Suppressor macrophage (primary cell): ENCODE measurements around the gene LMBR1.
"Not testable (repeated sequence)": the region's sequence is repeated elsewhere in the genome, so short reads cannot be mapped to it uniquely, and the experiment has no call there.

ENCODE experiments used
- DNase-seq, 4 experiments: peaks; one replicate each; pipeline ENCODE4 v3.0.0-alpha.2; 2020 to 2022
- total RNA-seq, 17 experiments: gene quantifications; one replicate each; lab custom pipeline; 2026; ENCODE audit warnings: mixed read lengths in 6 of 17, inconsistent platforms in 3 of 17; lab: John Stamatoyannopoulos, UW

LMBR1 gene
- 13.9 to 49.1 (median 39.5) reads per million in 17 experiments for total RNA-seq

GRCh38 chr7:156892821-156893706 is at the start of gene LMBR1:
Gene LMBR1 (minus strand): TSS chr7:156893183. CDS start chr7:156892993, 190 bp downstream.
- peak; percentile 97 to 99 (median 98) for DNase-seq

GRCh38 chr7:156942708-156943090 is 49.7 kb upstream of the LMBR1 start:
- DNase-seq, result no peak

- no peak for DNase-seq
These were observed 48.6 kb upstream of the LMBR1 start for GRCh38 chr7:156941393-156942182.

GRCh38 chr7:156940421-156941122 is 47.6 kb upstream of the LMBR1 start:
- DNase-seq, result no peak

- DNase-seq, result not testable (repeated sequence)
These were observed 43.8 kb upstream of the LMBR1 start for GRCh38 chr7:156936766-156937165.

GRCh38 chr7:156935250-156935649 is 42.3 kb upstream of the LMBR1 start:
- no peak for DNase-seq

GRCh38 chr7:156932006-156932405 is 39.0 kb upstream of the LMBR1 start:
- DNase-seq, result no peak

- DNase-seq, result no peak
These were observed 37.0 kb upstream of the LMBR1 start for GRCh38 chr7:156929789-156930539.

- no peak for DNase-seq
These were observed 35.4 kb upstream of the LMBR1 start for GRCh38 chr7:156928406-156928747.

GRCh38 chr7:156927571-156928405 is 34.8 kb upstream of the LMBR1 start:
- DNase-seq, result no peak

- DNase-seq, result not testable (repeated sequence)
These were observed 32.8 kb upstream of the LMBR1 start for GRCh38 chr7:156925821-156926220.

- DNase-seq, result not testable (repeated sequence)
These were observed 29.3 kb upstream of the LMBR1 start for GRCh38 chr7:156922304-156922703.

- DNase-seq, result not testable (repeated sequence)
These were observed 27.7 kb upstream of the LMBR1 start for GRCh38 chr7:156920487-156921373.

- no peak for DNase-seq
These were observed 27.1 kb upstream of the LMBR1 start for GRCh38 chr7:156920076-156920475.

- no peak for DNase-seq
These were observed 26.2 kb upstream of the LMBR1 start for GRCh38 chr7:156919132-156919713.

- DNase-seq, result no peak
These were observed 25.7 kb upstream of the LMBR1 start for GRCh38 chr7:156918635-156919034.

- not testable (repeated sequence) for DNase-seq
These were observed 16.7 kb upstream of the LMBR1 start for GRCh38 chr7:156909574-156910252.

- peak in 2 of 4 experiments; percentile 9 to 29 for DNase-seq
These were observed 14.7 kb upstream of the LMBR1 start for GRCh38 chr7:156907656-156908055.

- DNase-seq, result no peak
These were observed 13.2 kb upstream of the LMBR1 start for GRCh38 chr7:156906200-156906649.
